ENCODE measurements around the gene RPL13A.
A peak's percentile ranks its signal among the peaks of the same experiment; 100 is the strongest.
"Not testable (repeated sequence)": the region's sequence is repeated elsewhere in the genome, so short reads cannot be mapped to it uniquely, and the experiment has no call there.

Gene RPL13A

GRCh38 chr19:49456326-49456725 lies 31.1 kb upstream of the RPL13A start:
- H3K27ac ChIP-seq (ENCODE audit: low read depth, low read length), result no peak overlapping the region
- H3K4me3 ChIP-seq (ENCODE audit: low read depth in 1 of 2, low read length in 2 of 2), result no peak overlapping the region
- no peaks in the 10 kb centered on the region for H3K9me3 ChIP-seq (ENCODE audit: control insufficient read depth in 1 of 2, low read length in 2 of 2)
- no peak overlapping the region for H3K9ac ChIP-seq (ENCODE audit: low read depth in 1 of 2, low read length in 2 of 2)
- H3K4me1 ChIP-seq (ENCODE audit: control insufficient read depth in 1 of 2, insufficient read depth in 2 of 2, low read length in 2 of 2), result peaks cover 7 to 12% of the 10 kb centered on the region in 2 donors
- H3K27me3 ChIP-seq (ENCODE audit: control insufficient read depth in 1 of 2, insufficient read depth in 2 of 2, low read length in 2 of 2), result no peaks in the 10 kb centered on the region
- H3K36me3 ChIP-seq (ENCODE audit: control insufficient read depth in 1 of 2, insufficient read depth in 2 of 2, low read length in 2 of 2), result peaks cover 3 to 9% of the 10 kb centered on the region in 2 donors

DNA sequence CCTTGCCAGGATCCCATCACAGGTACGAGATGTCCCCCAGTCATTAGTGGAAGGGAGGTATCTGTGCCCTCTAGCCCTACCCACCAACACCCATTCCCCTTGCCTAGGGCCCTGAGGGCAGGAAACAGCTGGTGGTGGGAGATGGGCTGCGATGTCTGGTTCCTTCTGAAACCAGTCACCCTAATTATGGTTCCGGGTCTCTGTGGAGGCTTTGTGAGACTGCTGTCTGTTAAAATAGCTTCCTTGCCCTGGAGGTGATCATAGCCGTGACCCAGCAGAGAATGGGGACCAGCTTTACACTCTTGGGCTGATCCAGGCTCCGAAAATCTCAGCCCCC lies 28.9 kb upstream of the RPL13A start:
- H3K9ac ChIP-seq (ENCODE audit: low read depth in 1 of 2, low read length in 2 of 2), result no peak overlapping the region
- peaks cover 3 to 12% of the 10 kb centered on the region in 2 donors for H3K36me3 ChIP-seq (ENCODE audit: control insufficient read depth in 1 of 2, insufficient read depth in 2 of 2, low read length in 2 of 2)

GRCh38 chr19:49459388-49459787 lies 28.0 kb upstream of the RPL13A start:
- no peaks in the 10 kb centered on the region for H3K9me3 ChIP-seq (ENCODE audit: control insufficient read depth in 1 of 2, low read length in 2 of 2)
- H3K27ac ChIP-seq (ENCODE audit: low read depth, low read length), result no peak overlapping the region
- no peak overlapping the region for H3K4me3 ChIP-seq (ENCODE audit: low read depth in 1 of 2, low read length in 2 of 2)
- H3K27me3 ChIP-seq (ENCODE audit: control insufficient read depth in 1 of 2, insufficient read depth in 2 of 2, low read length in 2 of 2), result no peaks in the 10 kb centered on the region
- no peak overlapping the region for H3K9ac ChIP-seq (ENCODE audit: low read depth in 1 of 2, low read length in 2 of 2)
- peaks cover 1 to 7% of the 10 kb centered on the region in 2 donors for H3K4me1 ChIP-seq (ENCODE audit: control insufficient read depth in 1 of 2, insufficient read depth in 2 of 2, low read length in 2 of 2)
- peaks cover 3 to 18% of the 10 kb centered on the region in 2 donors for H3K36me3 ChIP-seq (ENCODE audit: control insufficient read depth in 1 of 2, insufficient read depth in 2 of 2, low read length in 2 of 2)

More for the DNA sequence above, 28.9 kb upstream of the RPL13A start:
- H3K27me3 ChIP-seq (ENCODE audit: control insufficient read depth in 1 of 2, insufficient read depth in 2 of 2, low read length in 2 of 2), result no peaks in the 10 kb centered on the region
- no peaks in the 10 kb centered on the region for H3K9me3 ChIP-seq (ENCODE audit: control insufficient read depth in 1 of 2, low read length in 2 of 2)
- H3K27ac ChIP-seq (ENCODE audit: low read depth, low read length), result peak overlapping the region; percentile 20
- H3K4me1 ChIP-seq (ENCODE audit: control insufficient read depth in 1 of 2, insufficient read depth in 2 of 2, low read length in 2 of 2), result peaks cover 7 to 12% of the 10 kb centered on the region in 2 donors
- H3K4me3 ChIP-seq (ENCODE audit: low read depth in 1 of 2, low read length in 2 of 2), result no peak overlapping the region

GRCh38 chr19:49461130-49461529 lies 26.3 kb upstream of the RPL13A start:
- H3K27ac ChIP-seq (ENCODE audit: low read depth, low read length); H3K9ac ChIP-seq (ENCODE audit: low read depth in 1 of 2, low read length in 2 of 2); H3K4me3 ChIP-seq (ENCODE audit: low read depth in 1 of 2, low read length in 2 of 2); H3K27me3 ChIP-seq (ENCODE audit: control insufficient read depth in 1 of 2, insufficient read depth in 2 of 2, low read length in 2 of 2); H3K9me3 ChIP-seq (ENCODE audit: control insufficient read depth in 1 of 2, low read length in 2 of 2); H3K4me1 ChIP-seq (ENCODE audit: control insufficient read depth in 1 of 2, insufficient read depth in 2 of 2, low read length in 2 of 2): not testable (repeated sequence)
- H3K36me3 ChIP-seq (ENCODE audit: control insufficient read depth in 1 of 2, insufficient read depth in 2 of 2, low read length in 2 of 2), result peaks cover 7 to 27% of the 10 kb centered on the region in 2 donors

DNA sequence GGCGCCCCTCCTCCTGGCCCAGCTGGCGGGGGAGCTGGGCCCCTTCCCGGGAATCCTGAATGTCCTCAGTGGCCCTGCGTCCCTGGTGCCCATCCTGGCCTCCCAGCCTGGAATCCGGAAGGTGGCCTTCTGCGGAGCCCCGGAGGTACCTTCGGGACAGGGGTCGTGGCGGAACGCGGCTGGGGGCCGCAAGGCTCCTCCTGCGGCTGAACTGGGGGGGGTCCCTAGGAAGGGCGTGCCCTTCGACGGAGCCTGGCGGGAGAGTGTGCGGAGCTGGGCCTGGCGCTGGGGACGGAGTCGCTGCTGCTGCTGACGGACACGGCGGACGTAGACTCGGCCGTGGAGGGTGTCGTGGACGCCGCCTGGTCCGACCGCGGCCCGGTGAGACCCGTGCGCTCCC lies 25.8 kb upstream of the RPL13A start:
- Histone ChIP-seq H3K9me3 (ENCODE audit: control insufficient read depth in 1 of 2, low read length in 2 of 2) (no peaks in the 10 kb centered on the region), H3K4me3 (ENCODE audit: low read depth in 1 of 2, low read length in 2 of 2) (no peak overlapping the region), H3K27me3 (ENCODE audit: control insufficient read depth in 1 of 2, insufficient read depth in 2 of 2, low read length in 2 of 2) (no peaks in the 10 kb centered on the region), H3K4me1 (ENCODE audit: control insufficient read depth in 1 of 2, insufficient read depth in 2 of 2, low read length in 2 of 2) (peaks cover 0 to 6% of the 10 kb centered on the region in 2 donors), H3K27ac (ENCODE audit: low read depth, low read length) (no peak overlapping the region), H3K9ac (ENCODE audit: low read depth in 1 of 2, low read length in 2 of 2) (no peak overlapping the region), H3K36me3 (ENCODE audit: control insufficient read depth in 1 of 2, insufficient read depth in 2 of 2, low read length in 2 of 2) (peaks cover 7 to 30% of the 10 kb centered on the region in 2 donors)

DNA sequence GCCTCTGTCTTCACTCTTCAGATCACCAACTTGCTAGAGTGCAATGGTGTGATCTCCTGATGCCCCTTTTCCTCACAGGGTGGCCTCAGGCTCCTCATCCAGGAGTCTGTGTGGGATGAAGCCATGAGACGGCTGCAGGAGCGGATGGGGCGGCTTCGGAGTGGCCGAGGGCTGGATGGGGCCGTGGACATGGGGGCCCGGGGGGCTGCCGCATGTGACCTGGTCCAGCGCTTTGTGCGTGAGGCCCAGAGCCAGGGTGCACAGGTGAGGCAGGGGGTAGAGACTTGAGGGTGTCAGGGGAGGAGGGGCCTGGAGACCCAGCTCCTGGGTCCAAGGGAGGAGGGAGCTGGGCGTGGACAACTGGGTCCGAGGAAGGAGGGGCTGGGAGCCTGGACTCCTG lies 24.9 kb upstream of the RPL13A start:
- Histone ChIP-seq H3K4me3 (ENCODE audit: low read depth in 1 of 2, low read length in 2 of 2) (no peak overlapping the region), H3K27ac (ENCODE audit: low read depth, low read length) (no peak overlapping the region), H3K36me3 (ENCODE audit: control insufficient read depth in 1 of 2, insufficient read depth in 2 of 2, low read length in 2 of 2) (peaks cover 7 to 35% of the 10 kb centered on the region in 2 donors), H3K9ac (ENCODE audit: low read depth in 1 of 2, low read length in 2 of 2) (no peak overlapping the region), H3K27me3 (ENCODE audit: control insufficient read depth in 1 of 2, insufficient read depth in 2 of 2, low read length in 2 of 2) (no peaks in the 10 kb centered on the region), H3K4me1 (ENCODE audit: control insufficient read depth in 1 of 2, insufficient read depth in 2 of 2, low read length in 2 of 2) (peaks cover 0 to 6% of the 10 kb centered on the region in 2 donors), H3K9me3 (ENCODE audit: control insufficient read depth in 1 of 2, low read length in 2 of 2) (no peaks in the 10 kb centered on the region)

DNA sequence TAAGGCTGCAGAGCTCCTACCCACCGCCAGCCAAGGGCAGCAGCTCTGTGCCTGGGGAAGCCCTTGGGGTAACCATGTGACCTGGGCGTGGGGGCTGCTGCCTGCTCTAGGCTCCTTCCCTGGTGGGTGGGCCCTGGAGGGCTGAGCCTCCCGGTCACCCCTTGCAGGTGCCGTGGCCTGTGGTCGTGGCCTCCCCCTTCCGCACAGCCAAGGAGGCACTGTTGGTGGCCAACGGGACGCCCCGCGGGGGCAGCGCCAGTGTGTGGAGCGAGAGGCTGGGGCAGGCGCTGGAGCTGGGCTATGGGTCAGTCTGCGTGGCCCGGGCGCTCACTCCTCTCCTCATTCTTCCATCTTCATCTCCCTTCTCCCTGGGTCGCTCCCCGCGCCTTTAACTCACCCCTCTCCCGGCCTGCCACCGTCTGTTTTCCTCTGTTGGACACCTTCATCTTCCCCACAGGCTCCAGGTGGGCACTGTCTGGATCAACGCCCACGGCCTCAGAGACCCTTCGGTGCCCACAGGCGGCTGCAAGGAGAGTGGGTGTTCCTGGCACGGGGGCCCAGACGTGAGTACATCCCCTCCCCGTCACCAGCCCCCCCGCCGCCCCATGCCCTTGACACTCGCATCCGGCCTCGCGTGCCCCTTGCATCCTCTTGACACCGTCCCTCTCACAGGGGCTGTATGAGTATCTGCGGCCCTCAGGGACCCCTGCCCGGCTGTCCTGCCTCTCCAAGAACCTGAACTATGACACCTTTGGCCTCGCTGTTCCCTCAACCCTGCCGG lies 23.3 kb upstream of the RPL13A start:
- peaks cover 7 to 35% of the 10 kb centered on the region in 2 donors for H3K36me3 ChIP-seq (ENCODE audit: control insufficient read depth in 1 of 2, insufficient read depth in 2 of 2, low read length in 2 of 2)

DNA sequence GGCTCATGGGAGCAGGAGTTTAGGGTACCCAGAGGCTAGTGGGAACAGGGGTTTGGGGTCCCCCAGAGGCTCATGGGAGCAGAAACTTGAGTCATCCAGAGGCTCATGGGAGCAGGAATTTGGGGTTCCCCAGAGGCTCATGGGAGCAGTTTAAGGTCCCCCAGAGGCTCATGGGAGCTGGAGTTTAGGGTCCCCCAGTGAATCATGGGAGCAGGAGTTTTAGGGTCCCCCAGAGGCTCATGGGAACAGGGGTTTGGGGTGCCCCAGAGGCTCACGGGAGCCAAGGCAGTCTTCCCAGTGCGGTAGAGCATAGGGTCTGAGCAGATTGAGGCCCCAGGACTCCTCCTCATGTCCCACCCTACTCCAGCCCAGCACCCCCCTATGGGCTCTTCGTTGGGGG lies 22.0 kb upstream of the RPL13A start:
- Histone ChIP-seq H3K36me3 (ENCODE audit: control insufficient read depth in 1 of 2, insufficient read depth in 2 of 2, low read length in 2 of 2) (peaks cover 7 to 37% of the 10 kb centered on the region in 2 donors), H3K4me1 (ENCODE audit: control insufficient read depth in 1 of 2, insufficient read depth in 2 of 2, low read length in 2 of 2) (peaks cover 2 to 4% of the 10 kb centered on the region in 2 donors), H3K4me3 (ENCODE audit: low read depth in 1 of 2, low read length in 2 of 2) (no peak overlapping the region), H3K27me3 (ENCODE audit: control insufficient read depth in 1 of 2, insufficient read depth in 2 of 2, low read length in 2 of 2) (no peaks in the 10 kb centered on the region), H3K9ac (ENCODE audit: low read depth in 1 of 2, low read length in 2 of 2) (no peak overlapping the region), H3K9me3 (ENCODE audit: control insufficient read depth in 1 of 2, low read length in 2 of 2) (no peaks in the 10 kb centered on the region), H3K27ac (ENCODE audit: low read depth, low read length) (no peak overlapping the region)

More for the DNA sequence above, 23.3 kb upstream of the RPL13A start:
- no peak overlapping the region for H3K9ac ChIP-seq (ENCODE audit: low read depth in 1 of 2, low read length in 2 of 2)
- H3K9me3 ChIP-seq (ENCODE audit: control insufficient read depth in 1 of 2, low read length in 2 of 2), result no peaks in the 10 kb centered on the region
- H3K4me1 ChIP-seq (ENCODE audit: control insufficient read depth in 1 of 2, insufficient read depth in 2 of 2, low read length in 2 of 2), result no peaks in the 10 kb centered on the region
- H3K4me3 ChIP-seq (ENCODE audit: low read depth in 1 of 2, low read length in 2 of 2), result no peak overlapping the region
- H3K27me3 ChIP-seq (ENCODE audit: control insufficient read depth in 1 of 2, insufficient read depth in 2 of 2, low read length in 2 of 2), result no peaks in the 10 kb centered on the region
- no peak overlapping the region for H3K27ac ChIP-seq (ENCODE audit: low read depth, low read length)

DNA sequence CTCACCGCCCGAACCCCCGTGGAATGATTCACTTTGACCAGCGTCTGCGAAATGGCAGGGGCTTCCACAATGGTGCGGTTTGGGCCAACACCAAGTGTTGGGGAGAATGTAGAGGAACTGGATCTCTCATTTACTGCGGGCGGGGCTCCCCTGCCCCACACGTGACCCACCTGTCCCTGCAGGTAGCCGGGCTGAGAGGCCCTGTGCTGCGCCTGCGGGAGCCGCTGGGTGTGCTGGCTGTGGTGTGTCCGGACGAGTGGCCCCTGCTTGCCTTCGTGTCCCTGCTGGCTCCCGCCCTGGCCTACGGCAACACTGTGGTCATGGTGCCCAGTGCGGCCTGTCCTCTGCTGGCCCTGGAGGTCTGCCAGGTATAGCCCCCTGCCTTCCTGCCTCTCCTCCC lies 19.2 kb upstream of the RPL13A start:
- no peak overlapping the region for H3K9ac ChIP-seq (ENCODE audit: low read depth in 1 of 2, low read length in 2 of 2)
- H3K4me1 ChIP-seq (ENCODE audit: control insufficient read depth in 1 of 2, insufficient read depth in 2 of 2, low read length in 2 of 2), result peaks cover 5 to 8% of the 10 kb centered on the region in 2 donors
- H3K36me3 ChIP-seq (ENCODE audit: control insufficient read depth in 1 of 2, insufficient read depth in 2 of 2, low read length in 2 of 2), result peaks cover 4 to 29% of the 10 kb centered on the region in 2 donors
- H3K27me3 ChIP-seq (ENCODE audit: control insufficient read depth in 1 of 2, insufficient read depth in 2 of 2, low read length in 2 of 2), result no peaks in the 10 kb centered on the region
- no peak overlapping the region for H3K27ac ChIP-seq (ENCODE audit: low read depth, low read length)
- H3K4me3 ChIP-seq (ENCODE audit: low read depth in 1 of 2, low read length in 2 of 2), result no peak overlapping the region
- no peaks in the 10 kb centered on the region for H3K9me3 ChIP-seq (ENCODE audit: control insufficient read depth in 1 of 2, low read length in 2 of 2)

GRCh38 chr19:49468746-49469447 lies 18.5 kb upstream of the RPL13A start:
- Histone ChIP-seq H3K27ac (ENCODE audit: low read depth, low read length) (peak overlapping the region; percentile 42), H3K9ac (ENCODE audit: low read depth in 1 of 2, low read length in 2 of 2) (no peak overlapping the region), H3K9me3 (ENCODE audit: control insufficient read depth in 1 of 2, low read length in 2 of 2) (no peaks in the 10 kb centered on the region), H3K4me1 (ENCODE audit: control insufficient read depth in 1 of 2, insufficient read depth in 2 of 2, low read length in 2 of 2) (peaks cover 8 to 10% of the 10 kb centered on the region in 2 donors), H3K4me3 (ENCODE audit: low read depth in 1 of 2, low read length in 2 of 2) (no peak overlapping the region), H3K27me3 (ENCODE audit: control insufficient read depth in 1 of 2, insufficient read depth in 2 of 2, low read length in 2 of 2) (no peaks in the 10 kb centered on the region), H3K36me3 (ENCODE audit: control insufficient read depth in 1 of 2, insufficient read depth in 2 of 2, low read length in 2 of 2) (peaks cover 4 to 27% of the 10 kb centered on the region in 2 donors)
